GM12878 (cell line): ENCODE results near the gene AFF2. TPM values are rescaled to one million over a fixed set of nuclear protein-coding genes. Genes with fewer than 3 reads are reported as not detected.

ENCODE experiments used
- ATAC-seq: fragments of 200-7000 bp; cut with Tn5 transposase; 3 replicates; pipeline ENCODE4 v1.9.1; 2020; ENCODE audit warnings: mild to moderate bottlenecking, moderate library complexity
- BruUV-seq: library from RNA; stranded (reverse); fragments of 400-500 nt; replicated peaks from 2 replicates; lab custom pipeline; 2021; lab: Mats Ljungman, UMichigan
- CTCF ChIA-PET: fragments of 300-600 bp; sonication (Branson Sonifier 250); formaldehyde crosslinking; extraction: SDS; loops from one replicate; lab custom pipeline; 2021; ENCODE audit warnings: inconsistent platforms; lab: Yijun Ruan, JAX
- POLR2A ChIA-PET: fragments of 350-600 bp; formaldehyde crosslinking; extraction: SDS; loops from one replicate; lab custom pipeline; 2021; ENCODE audit warnings: inconsistent platforms; lab: Charles Lee
- RAD21 ChIA-PET: fragments of 300-600 bp; sonication (Branson Sonifier 250); formaldehyde crosslinking; loops from one replicate; lab custom pipeline; 2023; ENCODE audit warnings: antibody characterized with exemption; ENCODE audit not compliant: unreplicated experiment; lab: Charles Lee
- SMC1A ChIA-PET: fragments of 300-600 bp; sonication (Branson Sonifier 250); formaldehyde crosslinking; loops from one replicate; lab custom pipeline; 2023; ENCODE audit not compliant: unreplicated experiment, uncharacterized antibody; lab: Charles Lee
- DNase-seq: peaks from one replicate; pipeline ENCODE4 v3.0.0-alpha.2; 2011; ENCODE audit warnings: low read depth, low spot score
- FAIRE-seq: peaks from 3 replicates; lab custom pipeline; 2011; peaks lifted over from hg19 to GRCh38; lab: Jason Lieb, UNC
- H2AFZ ChIP-seq: 2 replicates; pipeline ENCODE4 v1.6.0; 2011; ENCODE audit warnings: low read depth, low read length, control low read depth; ENCODE audit not compliant: control insufficient read depth
- H3K27ac ChIP-seq: 2 replicates; pipeline ENCODE4 v1.5.1; 2011; ENCODE audit warnings: control low read depth; ENCODE audit not compliant: control insufficient read depth, insufficient read depth
- H3K27me3 ChIP-seq, 2 experiments: replicated peaks in 1 of 2; 2 replicates each; pipeline versions ENCODE4 v1.6.0 to v1.6.1; 2011; ENCODE audit warnings: low read length in 1 of 2; ENCODE audit not compliant: control insufficient read depth in 2 of 2, insufficient read depth in 2 of 2
- H3K36me3 ChIP-seq, 2 experiments: 2 replicates each; pipeline ENCODE4 v1.5.1; 2011; ENCODE audit warnings: low read length in 1 of 2; ENCODE audit not compliant: control insufficient read depth in 2 of 2, insufficient read depth in 2 of 2
- H3K4me1 ChIP-seq: 2 replicates; pipeline ENCODE4 v1.6.1; 2011; ENCODE audit warnings: mild to moderate bottlenecking, low read length, moderate library complexity, mixed read lengths; ENCODE audit not compliant: control insufficient read depth, insufficient read depth
- H3K4me2 ChIP-seq: 2 replicates; pipeline ENCODE4 v1.6.0; 2011; ENCODE audit warnings: control low read depth; ENCODE audit not compliant: control insufficient read depth, insufficient read depth
- H3K4me3 ChIP-seq: fragments of 200-600 bp; sonication (generic); 2 replicates; pipeline ENCODE4 v1.5.1; 2016
- H3K79me2 ChIP-seq: 2 replicates; pipeline ENCODE4 v1.6.0; 2011; ENCODE audit warnings: low read length; ENCODE audit not compliant: control insufficient read depth, insufficient read depth
- H3K9ac ChIP-seq: 2 replicates; pipeline ENCODE4 v1.8.0; 2011; ENCODE audit warnings: low read length, control low read depth, mixed read lengths; ENCODE audit not compliant: control insufficient read depth, insufficient read depth
- H3K9me3 ChIP-seq: replicated peaks from 3 replicates; pipeline ENCODE4 v1.5.1; 2011; ENCODE audit warnings: mild to moderate bottlenecking, low read length; ENCODE audit not compliant: control insufficient read depth, insufficient read depth
- H4K20me1 ChIP-seq: 2 replicates; pipeline ENCODE4 v1.6.0; 2011; ENCODE audit not compliant: control insufficient read depth, insufficient read depth
- JUNB ChIP-seq: IDR thresholded peaks from 2 replicates; pipeline ENCODE4 v1.6.1; 2016; ENCODE audit warnings: antibody characterized with exemption, mild to moderate bottlenecking
- KAT2A ChIP-seq: conservative IDR thresholded peaks from 2 replicates; pipeline ENCODE4 v1.6.1; 2011; ENCODE audit warnings: low read depth, low read length; ENCODE audit not compliant: control insufficient read depth
- RB1 ChIP-seq: fragments of 450-650 bp; formaldehyde crosslinking; IDR thresholded peaks from 2 replicates; pipeline ENCODE4 v1.6.1; 2017; ENCODE audit warnings: mild to moderate bottlenecking, borderline replicate concordance
- SREBF2 ChIP-seq: IDR thresholded peaks from 2 replicates; pipeline ENCODE4 v1.6.1; 2012; ENCODE audit warnings: mild to moderate bottlenecking, low read length
- ZBED1 ChIP-seq: IDR thresholded peaks from 2 replicates; pipeline ENCODE4 v1.6.1; 2016; ENCODE audit warnings: borderline replicate concordance
- ZSCAN29 ChIP-seq: fragments of 450-650 bp; IDR thresholded peaks from 2 replicates; pipeline ENCODE4 v1.6.1; 2017; ENCODE audit warnings: mild to moderate bottlenecking, moderate library complexity
- WGBS: methylation state at CpG from one replicate; pipeline ENCODE4 v1.1.6; 2016; ENCODE audit warnings: low lambda C conversion rate; ENCODE audit not compliant: insufficient replicate concordance, insufficient coverage; ENCODE audit errors: missing lambda C conversion rate; 5-methylcytosine and 5-hydroxymethylcytosine counted together
- in situ Hi-C: fragments of 300-500 bp; cut with MboI; formaldehyde crosslinking; loops from 9 replicates; pipeline ENCODE4 v1.14.3; 2018; ENCODE audit warnings: mixed read lengths
- intact Hi-C: fragments of 100-400 bp; cut with micrococcal nuclease; formaldehyde crosslinking; loops from one replicate; pipeline ENCODE4 v1.14.2; 2022; ENCODE audit not compliant: unreplicated experiment
- polyA plus RNA-seq, 11 experiments: library from polyadenylated mRNA; depleted of rRNA in 4 of 11; unstranded in 6 of 11; stranded (reverse) in 5 of 11; fragments of >200 nt; fragmentation: Nextera tagmentation in 4 of 11; fragmentation: Illumina TruSeq in 1 of 11; extraction: Ambion mirVana in 4 of 11; extraction: Trizol in 1 of 11; gene quantifications; 1 replicate in 1 of 11; 2 replicates in 10 of 11; pipeline versions ENCODE4 v1.2.1 to v1.2.3, GENCODE V29; 2011 to 2016; ENCODE audit warnings: inconsistent platforms in 2 of 11, missing spikeins in 2 of 11, low read depth in 1 of 11
- total RNA-seq, 4 experiments: library from RNA; depleted of rRNA in 3 of 4; stranded (reverse); fragments of >200 nt in 3 of 4; fragmentation: Illumina TruSeq in 1 of 4; extraction: Trizol in 1 of 4; gene quantifications; 2 replicates each; pipeline versions ENCODE4 v1.2.1 to v1.2.3, GENCODE V29; 2013 to 2021
- TF ChIP-seq, protein P1 (sequence below): fragments of 450-650 bp; IDR thresholded peaks from 2 replicates; pipeline ENCODE4 v1.6.1; 2018; ENCODE audit warnings: mild to moderate bottlenecking, low read depth, moderate library complexity; ENCODE audit not compliant: partially characterized antibody
- TF ChIP-seq, protein P2 (sequence below): fragments of 450-650 bp; IDR thresholded peaks from 2 replicates; pipeline ENCODE4 v1.6.1; 2017; ENCODE audit warnings: borderline replicate concordance
- TF ChIP-seq, protein P3 (sequence below): fragments of 450-650 bp; formaldehyde crosslinking; IDR thresholded peaks from 2 replicates; pipeline ENCODE4 v1.5.0; 2022; ENCODE audit warnings: mild to moderate bottlenecking, missing genetic modification characterization

The AFF2 gene
- total and polyA plus RNA-seq, 10 of the 15 experiments (the other 5 are each of a cell fraction or from before 2014, with no cell fraction given) = under 0.01 to 0.03 TPM; not detected in 8

DNA sequence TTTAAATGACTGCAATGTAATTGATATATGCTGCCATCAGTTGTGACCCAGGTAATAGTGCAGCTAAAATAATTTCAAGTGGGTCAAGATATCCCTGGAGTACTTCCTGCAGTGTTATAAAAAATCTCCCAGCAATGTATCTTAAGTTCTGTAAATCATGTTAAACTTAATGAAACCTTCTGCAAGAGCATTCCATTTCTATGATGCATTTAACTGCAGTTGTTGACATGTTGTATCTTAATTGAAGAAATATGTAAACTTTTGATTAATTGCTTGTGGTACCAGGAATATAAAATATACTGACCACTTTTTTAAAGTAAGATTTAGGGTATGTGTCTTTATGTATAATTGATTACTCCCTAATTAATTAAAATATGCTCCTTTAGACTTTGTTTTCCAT lies 213.6 kb downstream of the AFF2 start (continued):
- TF ChIP-seq ZSCAN29 = no peak
- TF ChIP-seq RB1 = no peak

DNA sequence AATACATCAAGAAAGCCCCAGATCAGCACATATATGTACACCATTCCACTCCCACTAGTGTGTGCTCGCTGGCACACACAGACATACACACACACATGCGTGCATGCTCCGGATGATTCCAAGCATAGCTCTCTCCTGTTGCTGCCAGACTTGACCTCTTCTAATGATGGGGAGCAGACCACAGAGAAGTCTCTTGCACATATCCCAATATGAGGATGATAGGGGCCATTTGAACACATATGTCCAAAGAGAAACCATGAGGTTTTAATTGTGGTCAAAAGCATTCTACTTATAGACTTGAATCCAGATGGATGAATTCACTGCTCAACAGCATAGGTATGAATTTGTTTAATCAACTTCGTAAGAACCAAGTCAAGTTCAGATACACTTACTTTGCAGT lies 214.9 kb downstream of the AFF2 start:
- WGBS = 0% methylated on average over 4 of the region's 4 CpGs
- in situ Hi-C loops = no loop called here

More for the DNA sequence above, 214.9 kb downstream of the AFF2 start:
- H2AFZ ChIP-seq = no peak overlapping the region
- no peak overlapping the region for H3K4me3 ChIP-seq
- no peak overlapping the region for H3K9ac ChIP-seq
- H3K79me2 ChIP-seq = no peaks in the 10 kb centered on the region
- ChIA-PET CTCF (no interaction called here), SMC1A (no interaction called here), RAD21 (no interaction called here), POLR2A (no interaction called here)
- no peaks in the 10 kb centered on the region for H3K9me3 ChIP-seq
- H4K20me1 ChIP-seq = no peaks in the 10 kb centered on the region
- no peaks in the 10 kb centered on the region for H3K36me3 ChIP-seq
- no peak overlapping the region for H3K27ac ChIP-seq
- no peak for TF ChIP-seq JUNB
- TF ChIP-seq SREBF2 = no peak
- TF ChIP-seq KAT2A = no peak
- TF ChIP-seq, protein P1, sequence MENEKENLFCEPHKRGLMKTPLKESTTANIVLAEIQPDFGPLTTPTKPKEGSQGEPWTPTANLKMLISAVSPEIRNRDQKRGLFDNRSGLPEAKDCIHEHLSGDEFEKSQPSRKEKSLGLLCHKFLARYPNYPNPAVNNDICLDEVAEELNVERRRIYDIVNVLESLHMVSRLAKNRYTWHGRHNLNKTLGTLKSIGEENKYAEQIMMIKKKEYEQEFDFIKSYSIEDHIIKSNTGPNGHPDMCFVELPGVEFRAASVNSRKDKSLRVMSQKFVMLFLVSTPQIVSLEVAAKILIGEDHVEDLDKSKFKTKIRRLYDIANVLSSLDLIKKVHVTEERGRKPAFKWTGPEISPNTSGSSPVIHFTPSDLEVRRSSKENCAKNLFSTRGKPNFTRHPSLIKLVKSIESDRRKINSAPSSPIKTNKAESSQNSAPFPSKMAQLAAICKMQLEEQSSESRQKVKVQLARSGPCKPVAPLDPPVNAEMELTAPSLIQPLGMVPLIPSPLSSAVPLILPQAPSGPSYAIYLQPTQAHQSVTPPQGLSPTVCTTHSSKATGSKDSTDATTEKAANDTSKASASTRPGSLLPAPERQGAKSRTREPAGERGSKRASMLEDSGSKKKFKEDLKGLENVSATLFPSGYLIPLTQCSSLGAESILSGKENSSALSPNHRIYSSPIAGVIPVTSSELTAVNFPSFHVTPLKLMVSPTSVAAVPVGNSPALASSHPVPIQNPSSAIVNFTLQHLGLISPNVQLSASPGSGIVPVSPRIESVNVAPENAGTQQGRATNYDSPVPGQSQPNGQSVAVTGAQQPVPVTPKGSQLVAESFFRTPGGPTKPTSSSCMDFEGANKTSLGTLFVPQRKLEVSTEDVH = no peak
- TF ChIP-seq ZBED1 = no peak
- TF ChIP-seq, protein P2, sequence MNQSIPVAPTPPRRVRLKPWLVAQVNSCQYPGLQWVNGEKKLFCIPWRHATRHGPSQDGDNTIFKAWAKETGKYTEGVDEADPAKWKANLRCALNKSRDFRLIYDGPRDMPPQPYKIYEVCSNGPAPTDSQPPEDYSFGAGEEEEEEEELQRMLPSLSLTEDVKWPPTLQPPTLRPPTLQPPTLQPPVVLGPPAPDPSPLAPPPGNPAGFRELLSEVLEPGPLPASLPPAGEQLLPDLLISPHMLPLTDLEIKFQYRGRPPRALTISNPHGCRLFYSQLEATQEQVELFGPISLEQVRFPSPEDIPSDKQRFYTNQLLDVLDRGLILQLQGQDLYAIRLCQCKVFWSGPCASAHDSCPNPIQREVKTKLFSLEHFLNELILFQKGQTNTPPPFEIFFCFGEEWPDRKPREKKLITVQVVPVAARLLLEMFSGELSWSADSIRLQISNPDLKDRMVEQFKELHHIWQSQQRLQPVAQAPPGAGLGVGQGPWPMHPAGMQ = no peak
- TF ChIP-seq, protein P3, sequence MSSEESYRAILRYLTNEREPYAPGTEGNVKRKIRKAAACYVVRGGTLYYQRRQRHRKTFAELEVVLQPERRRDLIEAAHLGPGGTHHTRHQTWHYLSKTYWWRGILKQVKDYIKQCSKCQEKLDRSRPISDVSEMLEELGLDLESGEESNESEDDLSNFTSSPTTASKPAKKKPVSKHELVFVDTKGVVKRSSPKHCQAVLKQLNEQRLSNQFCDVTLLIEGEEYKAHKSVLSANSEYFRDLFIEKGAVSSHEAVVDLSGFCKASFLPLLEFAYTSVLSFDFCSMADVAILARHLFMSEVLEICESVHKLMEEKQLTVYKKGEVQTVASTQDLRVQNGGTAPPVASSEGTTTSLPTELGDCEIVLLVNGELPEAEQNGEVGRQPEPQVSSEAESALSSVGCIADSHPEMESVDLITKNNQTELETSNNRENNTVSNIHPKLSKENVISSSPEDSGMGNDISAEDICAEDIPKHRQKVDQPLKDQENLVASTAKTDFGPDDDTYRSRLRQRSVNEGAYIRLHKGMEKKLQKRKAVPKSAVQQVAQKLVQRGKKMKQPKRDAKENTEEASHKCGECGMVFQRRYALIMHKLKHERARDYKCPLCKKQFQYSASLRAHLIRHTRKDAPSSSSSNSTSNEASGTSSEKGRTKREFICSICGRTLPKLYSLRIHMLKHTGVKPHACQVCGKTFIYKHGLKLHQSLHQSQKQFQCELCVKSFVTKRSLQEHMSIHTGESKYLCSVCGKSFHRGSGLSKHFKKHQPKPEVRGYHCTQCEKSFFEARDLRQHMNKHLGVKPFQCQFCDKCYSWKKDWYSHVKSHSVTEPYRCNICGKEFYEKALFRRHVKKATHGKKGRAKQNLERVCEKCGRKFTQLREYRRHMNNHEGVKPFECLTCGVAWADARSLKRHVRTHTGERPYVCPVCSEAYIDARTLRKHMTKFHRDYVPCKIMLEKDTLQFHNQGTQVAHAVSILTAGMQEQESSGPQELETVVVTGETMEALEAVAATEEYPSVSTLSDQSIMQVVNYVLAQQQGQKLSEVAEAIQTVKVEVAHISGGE (CRISPR knock-in tag) = no peak
- no peaks in the 10 kb centered on the region for H3K27me3 ChIP-seq
- BruUV-seq = no TSS peak
- intact Hi-C loops = no loop called here
- no peak for ATAC-seq
- no peak overlapping the region for H3K4me2 ChIP-seq
- no peak for FAIRE-seq
- DNase-seq = no peak
- no peaks in the 10 kb centered on the region for H3K4me1 ChIP-seq
